ENCODE measurements around the gene TTC28. TPM values are rescaled to one million over a fixed set of nuclear protein-coding genes. Genes with fewer than 3 reads are reported as not detected.

The TTC28 gene
- total RNA-seq, 1 donor from 2014 or later: 24.5 TPM

DNA sequence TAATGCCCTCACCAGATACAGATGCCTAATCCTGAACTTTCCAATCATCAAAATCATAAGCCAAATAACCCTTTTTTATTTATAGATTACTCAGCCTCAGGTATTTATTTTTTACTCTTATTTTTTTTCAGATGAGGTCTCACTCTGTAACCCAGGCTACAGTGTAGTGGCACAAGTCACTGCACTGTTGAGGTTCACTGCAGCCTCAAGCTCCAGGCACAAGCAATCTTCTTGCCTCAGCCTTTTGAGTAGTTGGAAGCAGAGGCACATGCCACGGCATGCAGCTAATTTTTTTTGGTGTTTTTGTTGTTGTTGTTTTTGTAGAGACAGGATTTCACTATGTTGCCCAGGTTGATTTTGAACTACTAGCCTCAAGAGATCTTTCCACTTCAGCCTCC, 49.5 kb downstream of the TTC28 start:
- intact Hi-C loops (cut with DNase I): no loop called here
- H3K4me1 ChIP-seq: no peaks in the 10 kb centered on the region
- no peak overlapping the region for H3K4me3 ChIP-seq
- TF ChIP-seq, protein P1, sequence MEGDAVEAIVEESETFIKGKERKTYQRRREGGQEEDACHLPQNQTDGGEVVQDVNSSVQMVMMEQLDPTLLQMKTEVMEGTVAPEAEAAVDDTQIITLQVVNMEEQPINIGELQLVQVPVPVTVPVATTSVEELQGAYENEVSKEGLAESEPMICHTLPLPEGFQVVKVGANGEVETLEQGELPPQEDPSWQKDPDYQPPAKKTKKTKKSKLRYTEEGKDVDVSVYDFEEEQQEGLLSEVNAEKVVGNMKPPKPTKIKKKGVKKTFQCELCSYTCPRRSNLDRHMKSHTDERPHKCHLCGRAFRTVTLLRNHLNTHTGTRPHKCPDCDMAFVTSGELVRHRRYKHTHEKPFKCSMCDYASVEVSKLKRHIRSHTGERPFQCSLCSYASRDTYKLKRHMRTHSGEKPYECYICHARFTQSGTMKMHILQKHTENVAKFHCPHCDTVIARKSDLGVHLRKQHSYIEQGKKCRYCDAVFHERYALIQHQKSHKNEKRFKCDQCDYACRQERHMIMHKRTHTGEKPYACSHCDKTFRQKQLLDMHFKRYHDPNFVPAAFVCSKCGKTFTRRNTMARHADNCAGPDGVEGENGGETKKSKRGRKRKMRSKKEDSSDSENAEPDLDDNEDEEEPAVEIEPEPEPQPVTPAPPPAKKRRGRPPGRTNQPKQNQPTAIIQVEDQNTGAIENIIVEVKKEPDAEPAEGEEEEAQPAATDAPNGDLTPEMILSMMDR (IDR thresholded peaks at IDR 0.05): no peak
- no peak overlapping the region for H3K27ac ChIP-seq
- H3K36me3 ChIP-seq: no peaks in the 10 kb centered on the region
- H3K9me3 ChIP-seq: no peaks in the 10 kb centered on the region
- H3K27me3 ChIP-seq: no peaks in the 10 kb centered on the region
- no peak for DNase-seq (ENCODE audit: low spot score in 2 of 2)

DNA sequence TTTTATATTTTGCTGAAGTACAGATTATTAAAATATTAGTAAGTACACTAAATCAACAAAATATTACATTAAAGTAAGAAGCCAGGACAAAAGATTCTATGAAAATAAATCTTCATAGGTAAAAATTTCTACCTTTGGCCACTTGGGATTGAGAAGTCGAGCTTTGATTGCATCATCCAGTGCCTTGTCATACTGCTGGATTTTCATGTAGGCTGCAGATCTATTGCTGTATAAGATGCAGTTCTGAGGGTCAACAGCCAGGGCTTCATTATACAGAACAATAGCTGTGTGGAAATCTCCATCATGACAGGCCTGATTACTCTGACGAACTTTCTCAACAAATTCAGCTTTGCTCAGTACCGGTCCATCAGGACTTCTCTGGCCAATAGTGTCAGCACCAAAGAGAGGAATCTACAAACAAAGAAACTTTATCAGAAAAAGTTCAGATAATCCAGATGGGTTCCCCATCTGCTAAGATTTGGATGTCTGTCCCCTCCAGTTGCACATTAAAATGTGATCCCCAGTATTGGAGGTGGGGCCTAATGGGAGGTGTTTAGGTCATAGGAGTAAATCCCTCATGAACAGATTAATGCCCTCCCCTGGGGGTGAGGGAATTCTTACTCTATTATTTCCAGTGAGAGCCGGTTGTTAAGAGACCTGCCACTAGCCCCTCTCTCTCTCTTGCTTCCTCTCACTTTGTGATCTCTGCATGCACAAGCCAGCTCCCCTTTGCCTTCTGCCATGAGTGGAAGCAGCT, 50.0 kb downstream of the TTC28 start:
- H3K27ac ChIP-seq: no peak overlapping the region
- no peaks in the 10 kb centered on the region for H3K27me3 ChIP-seq
- intact Hi-C loops (cut with DNase I): no loop called here
- H3K4me1 ChIP-seq: no peaks in the 10 kb centered on the region
- H3K36me3 ChIP-seq: no peaks in the 10 kb centered on the region
- no peak overlapping the region for H3K4me3 ChIP-seq
- DNase-seq (ENCODE audit: low spot score in 2 of 2): no peak
- H3K9me3 ChIP-seq: no peaks in the 10 kb centered on the region
- TF ChIP-seq, protein P1 (IDR thresholded peaks at IDR 0.05): no peak

DNA sequence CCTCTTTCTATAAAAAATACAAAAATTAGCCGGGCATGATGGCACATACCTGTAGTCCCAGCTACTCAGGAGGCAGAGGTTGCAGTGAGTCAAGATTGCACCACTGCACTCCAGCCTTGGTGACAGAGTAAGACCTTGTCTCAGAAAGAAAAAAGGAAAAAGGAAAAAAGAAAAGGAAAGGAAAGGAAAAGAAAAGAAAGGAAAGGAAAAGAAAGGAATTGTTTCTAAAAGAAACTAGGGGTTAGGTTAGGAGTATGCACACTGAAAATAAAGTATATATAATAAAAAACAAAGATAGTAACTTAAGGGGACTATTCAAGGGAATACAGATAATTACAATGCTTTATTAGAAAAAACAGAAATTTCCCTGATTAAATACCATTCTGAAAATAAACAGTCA, 50.9 kb downstream of the TTC28 start:
- H3K9me3 ChIP-seq: no peaks in the 10 kb centered on the region
- intact Hi-C loops (cut with DNase I): no loop called here
- no peaks in the 10 kb centered on the region for H3K36me3 ChIP-seq
- no peak for DNase-seq (ENCODE audit: low spot score in 2 of 2)
- TF ChIP-seq, protein P1 (IDR thresholded peaks at IDR 0.05): no peak
- H3K27ac ChIP-seq: no peak overlapping the region
- H3K4me3 ChIP-seq: no peak overlapping the region
- H3K4me1 ChIP-seq: no peaks in the 10 kb centered on the region
- no peaks in the 10 kb centered on the region for H3K27me3 ChIP-seq

DNA sequence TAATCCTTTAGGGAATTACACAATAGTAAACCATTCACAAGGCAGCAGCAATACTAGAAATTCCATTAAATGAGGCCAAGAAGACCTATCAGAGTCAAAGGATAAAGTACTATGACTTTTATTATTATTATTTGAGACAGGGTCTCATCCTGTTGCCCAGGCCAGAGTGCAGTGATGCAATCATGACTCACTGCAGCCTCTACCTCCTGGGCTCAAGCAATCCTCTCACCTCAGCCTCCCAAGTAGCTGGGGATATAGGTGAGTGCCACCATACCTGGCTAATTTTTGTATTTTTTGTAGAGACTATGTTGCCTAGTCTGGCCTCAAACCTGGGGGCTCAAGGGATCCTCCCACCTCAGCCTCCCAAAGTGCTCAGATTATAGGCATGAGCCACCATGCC, 51.8 kb downstream of the TTC28 start:
- no peak for DNase-seq (ENCODE audit: low spot score in 2 of 2)
- TF ChIP-seq, protein P1 (IDR thresholded peaks at IDR 0.05): no peak

DNA sequence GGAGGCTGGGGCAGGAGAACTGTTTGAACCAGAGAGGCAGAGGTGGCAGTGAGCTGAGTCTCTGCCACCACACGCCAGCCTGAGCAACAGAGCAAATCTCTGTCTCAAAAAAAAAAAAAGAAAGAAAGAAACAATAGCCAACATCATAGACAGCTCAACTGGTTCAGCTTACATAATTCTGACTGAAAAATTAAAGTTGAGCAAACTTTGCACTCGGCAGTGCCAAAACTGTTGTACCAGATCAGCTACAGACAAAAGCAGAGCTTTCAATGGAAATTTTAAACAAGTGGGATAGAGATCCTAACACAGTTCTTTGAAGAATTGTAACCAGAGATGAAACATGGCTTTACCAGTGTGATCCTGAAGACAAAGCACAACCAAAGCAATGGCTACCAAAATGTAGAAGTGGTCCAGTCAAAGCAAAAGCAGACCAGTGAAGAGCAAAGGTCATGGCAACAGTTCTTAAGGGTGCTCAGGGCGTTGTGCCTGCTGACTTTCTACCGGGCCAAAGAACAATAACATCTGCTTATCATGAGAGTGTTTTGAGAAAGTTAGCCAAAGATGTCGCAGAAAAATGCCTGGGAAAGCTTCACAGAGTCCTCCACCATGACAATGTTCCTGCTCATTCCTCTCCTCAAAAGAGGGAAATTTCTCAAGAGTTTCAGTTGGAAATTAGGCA, 59.3 kb downstream of the TTC28 start:
- intact Hi-C loops (cut with DNase I): no loop called here
- no peaks in the 10 kb centered on the region for H3K4me1 ChIP-seq
- no peaks in the 10 kb centered on the region for H3K9me3 ChIP-seq
- H3K27ac ChIP-seq: no peak overlapping the region
- DNase-seq (ENCODE audit: low spot score in 2 of 2): no peak
- no peak overlapping the region for H3K4me3 ChIP-seq
- no peaks in the 10 kb centered on the region for H3K36me3 ChIP-seq
- TF ChIP-seq, protein P1 (IDR thresholded peaks at IDR 0.05): no peak
- no peaks in the 10 kb centered on the region for H3K27me3 ChIP-seq

More for the DNA sequence above, 51.8 kb downstream of the TTC28 start:
- intact Hi-C loops (cut with DNase I): no loop called here
- Histone ChIP-seq H3K4me3 (no peak overlapping the region), H3K27me3 (no peaks in the 10 kb centered on the region), H3K36me3 (no peaks in the 10 kb centered on the region), H3K9me3 (no peaks in the 10 kb centered on the region), H3K27ac (no peak overlapping the region), H3K4me1 (no peaks in the 10 kb centered on the region)
